SJSA1 (cell line): ENCODE data around the gene UBE2O. TPM values are rescaled to one million over a fixed set of nuclear protein-coding genes. Genes with fewer than 3 reads are reported as not detected.

Experiments
- DNase-seq, 2 experiments: peaks; one replicate each; pipeline ENCODE4 v3.0.0-alpha.2; 2015 to 2020; ENCODE audit warnings: low spot score in 2 of 2, low read depth in 1 of 2
- H3K27ac ChIP-seq: fragments of 250-450 bp; sonication (Bioruptor Pico); 2 replicates; pipeline ENCODE4 v1.5.1; 2020; ENCODE audit warnings: mild to moderate bottlenecking, moderate library complexity
- H3K27me3 ChIP-seq: fragments of 250-450 bp; sonication (Bioruptor Pico); replicated peaks from 2 replicates; pipeline ENCODE4 v1.5.1; 2020; ENCODE audit warnings: mild to moderate bottlenecking, moderate library complexity
- H3K36me3 ChIP-seq: fragments of 250-450 bp; sonication (Bioruptor Pico); 2 replicates; pipeline ENCODE4 v1.5.1; 2020; ENCODE audit warnings: mild to moderate bottlenecking
- H3K4me1 ChIP-seq: fragments of 250-450 bp; sonication (Bioruptor Pico); replicated peaks from 2 replicates; pipeline ENCODE4 v1.6.1; 2021; ENCODE audit warnings: mild to moderate bottlenecking
- H3K4me3 ChIP-seq: fragments of 250-450 bp; sonication (Bioruptor Pico); 2 replicates; pipeline ENCODE4 v1.5.1; 2020; ENCODE audit warnings: mild to moderate bottlenecking
- H3K9me3 ChIP-seq: fragments of 250-450 bp; sonication (Bioruptor Pico); replicated peaks from 2 replicates; pipeline ENCODE4 v1.5.1; 2020; ENCODE audit warnings: mild to moderate bottlenecking
- total RNA-seq: library from RNA; depleted of rRNA; stranded (reverse); fragments of >200 nt; shearing (Covaris generic); gene quantifications from 2 replicates; pipeline ENCODE4 v1.2.3, GENCODE V29; 2014

UBE2O gene
- total RNA-seq, 1 experiment from 2014 or later = 29.7 TPM

DNA sequence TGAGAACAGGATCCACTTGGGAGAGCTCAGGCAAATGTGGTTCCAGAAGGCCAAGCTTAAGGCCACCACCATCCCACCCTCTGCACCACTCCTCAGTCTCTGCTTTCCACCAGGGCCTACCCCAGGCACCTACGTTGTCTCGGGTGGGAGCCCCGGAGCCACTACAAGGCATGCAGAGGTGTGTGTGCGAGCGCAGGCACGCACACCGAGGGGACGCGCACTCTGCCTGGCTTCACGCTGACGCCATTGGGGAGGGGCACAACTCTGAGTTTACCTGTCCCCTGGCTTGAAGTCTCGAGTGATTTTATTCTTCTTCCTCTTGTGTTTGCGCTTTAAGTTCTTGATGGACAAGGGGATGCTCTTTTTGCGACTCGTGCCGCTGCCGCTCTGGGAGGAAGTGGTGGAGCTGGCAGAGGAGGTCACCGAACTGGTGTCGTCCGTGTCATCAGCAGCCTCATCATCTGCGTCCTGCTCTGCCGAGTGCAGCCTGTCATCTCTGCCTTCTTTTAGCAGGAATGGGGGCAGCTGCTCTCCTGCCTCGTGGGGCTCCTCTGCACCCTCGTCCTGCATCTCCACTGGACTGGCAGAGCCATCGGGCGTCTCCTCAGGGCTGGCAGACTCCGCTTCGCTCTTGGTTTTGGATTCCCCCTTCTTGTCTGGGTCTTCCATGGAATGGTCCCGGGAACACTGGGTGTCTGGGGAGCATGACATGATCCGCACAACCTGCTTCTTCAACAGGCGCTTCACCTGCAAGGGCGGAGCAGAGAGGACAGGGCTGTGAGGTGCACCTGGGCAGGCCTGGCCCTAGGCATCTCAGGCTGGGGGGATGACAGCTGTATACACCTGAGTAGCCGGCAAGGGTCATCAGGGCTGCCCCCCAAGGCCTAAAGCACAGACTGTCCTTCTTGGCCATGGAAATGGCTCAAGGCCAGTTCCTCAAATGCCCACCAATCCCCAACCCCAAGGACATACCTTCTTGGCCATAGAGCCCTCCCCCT lies 53.5 kb downstream of the UBE2O start:
- Histone ChIP-seq H3K27ac (no peak overlapping the region), H3K36me3 (peaks cover 94% of the 10 kb centered on the region), H3K4me3 (no peak overlapping the region), H3K27me3 (no peaks in the 10 kb centered on the region), H3K9me3 (no peaks in the 10 kb centered on the region), H3K4me1 (0 out of 2 replicates have a peak, but pooled peaks cover 3% of the 10 kb centered on the region)
- no peak for DNase-seq

DNA sequence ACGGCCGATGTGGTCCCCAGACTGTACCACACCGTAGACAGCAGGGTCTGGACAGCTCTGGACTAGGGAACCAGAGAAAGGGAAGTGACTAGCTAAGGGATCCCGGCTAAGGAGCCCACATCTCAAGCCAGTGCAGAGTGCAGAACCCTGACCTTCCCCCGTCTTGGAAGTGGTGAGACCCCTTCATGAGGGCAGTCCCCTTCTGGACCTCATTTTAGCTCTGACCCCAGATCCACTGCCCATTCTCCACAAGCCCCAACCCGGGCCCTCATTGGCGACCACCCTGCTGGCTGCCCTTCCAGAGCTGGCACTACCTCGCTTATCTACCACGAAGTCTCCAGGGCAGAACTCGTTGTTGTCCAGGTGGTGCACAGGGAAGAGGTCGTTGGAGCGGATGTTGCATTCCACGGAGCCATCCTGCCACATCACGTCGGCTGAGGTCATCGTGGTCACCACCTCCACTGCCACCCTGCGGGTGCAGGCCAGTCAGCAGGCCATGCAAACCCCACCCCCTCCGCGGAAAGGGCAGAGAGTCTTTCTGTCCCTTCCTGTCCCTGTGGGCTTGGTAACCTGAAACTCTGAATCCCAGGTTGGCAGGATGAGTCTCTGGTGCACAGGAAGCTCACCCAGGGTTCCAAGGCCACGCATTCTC lies 54.3 kb downstream of the UBE2O start:
- H3K27ac ChIP-seq = no peak overlapping the region
- DNase-seq = no peak
- H3K27me3 ChIP-seq = no peaks in the 10 kb centered on the region
- peaks cover 95% of the 10 kb centered on the region for H3K36me3 ChIP-seq
- 0 out of 2 replicates have a peak, but pooled peaks cover 3% of the 10 kb centered on the region for H3K4me1 ChIP-seq
- no peak overlapping the region for H3K4me3 ChIP-seq
- H3K9me3 ChIP-seq = no peaks in the 10 kb centered on the region

DNA sequence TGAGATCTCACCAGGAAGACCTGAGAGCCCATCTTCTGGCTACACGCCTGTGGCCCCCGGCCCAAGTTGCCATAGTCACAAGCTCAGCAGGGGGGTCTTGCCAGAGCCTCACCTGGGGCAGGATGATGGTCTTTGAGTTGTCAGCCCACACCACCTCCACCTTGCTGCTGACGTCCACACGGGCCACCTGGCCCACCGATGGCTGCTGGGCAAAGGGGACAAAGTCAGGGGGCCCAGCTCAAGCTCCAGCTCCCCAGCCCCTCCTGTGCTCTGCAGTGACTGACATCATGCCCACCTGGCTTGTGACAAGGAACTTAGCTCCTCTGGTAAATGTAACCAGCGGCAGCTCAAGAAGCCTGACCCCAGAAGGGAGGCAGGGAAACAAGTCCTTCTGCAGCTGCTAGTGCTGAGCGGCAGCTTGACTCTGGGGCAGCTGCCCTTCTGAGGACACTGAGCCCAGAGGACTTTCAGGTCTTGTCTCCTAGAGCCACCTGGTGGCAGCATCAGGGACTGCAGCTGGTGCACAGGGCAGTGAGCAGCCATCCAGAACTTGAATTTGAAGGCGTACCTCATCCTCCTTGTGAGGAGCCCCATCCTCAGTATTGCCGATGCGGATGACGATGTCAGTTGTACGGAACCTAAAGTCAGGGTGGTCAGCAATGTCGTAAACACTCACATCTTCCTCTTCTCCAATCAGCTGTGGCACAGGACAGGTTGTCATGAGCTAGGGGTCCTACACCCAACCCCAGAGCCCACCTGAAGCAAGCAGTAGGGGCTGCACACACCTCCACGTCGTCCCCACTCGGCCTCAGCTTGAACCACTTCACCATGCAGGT lies 55.0 kb downstream of the UBE2O start:
- Histone ChIP-seq H3K4me3 (no peak overlapping the region), H3K9me3 (no peaks in the 10 kb centered on the region), H3K36me3 (peaks cover 95% of the 10 kb centered on the region), H3K27me3 (no peaks in the 10 kb centered on the region), H3K4me1 (0 out of 2 replicates have a peak, but pooled peaks cover 3% of the 10 kb centered on the region), H3K27ac (no peak overlapping the region)
- peak; percentile 76 to 95 for DNase-seq

DNA sequence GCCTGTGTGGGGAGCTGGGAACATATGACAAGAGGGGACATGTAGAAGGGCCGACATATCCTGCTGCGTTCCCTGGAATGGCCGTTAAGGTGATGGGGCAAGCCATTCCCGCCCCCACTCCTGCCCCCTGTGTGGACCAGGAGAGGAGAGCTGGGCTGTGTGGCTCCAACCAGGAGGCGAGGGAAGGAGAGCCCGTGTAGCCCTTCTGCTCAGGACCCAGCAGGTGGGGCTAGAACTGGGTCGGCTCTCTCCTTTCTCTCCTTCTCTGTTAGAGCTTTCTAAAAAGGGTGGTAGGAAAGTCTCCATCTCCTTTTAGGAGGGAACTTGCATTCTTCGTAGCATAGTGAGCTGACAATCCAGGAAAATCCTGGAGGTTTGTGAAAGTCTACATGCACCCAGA lies 55.8 kb downstream of the UBE2O start:
- H3K36me3 ChIP-seq = peaks cover 91% of the 10 kb centered on the region
- H3K4me1 ChIP-seq = 0 out of 2 replicates have a peak, but pooled peaks cover 3% of the 10 kb centered on the region
- H3K4me3 ChIP-seq = no peak overlapping the region
- H3K27ac ChIP-seq = no peak overlapping the region
- no peak for DNase-seq
- no peaks in the 10 kb centered on the region for H3K27me3 ChIP-seq
- no peaks in the 10 kb centered on the region for H3K9me3 ChIP-seq

DNA sequence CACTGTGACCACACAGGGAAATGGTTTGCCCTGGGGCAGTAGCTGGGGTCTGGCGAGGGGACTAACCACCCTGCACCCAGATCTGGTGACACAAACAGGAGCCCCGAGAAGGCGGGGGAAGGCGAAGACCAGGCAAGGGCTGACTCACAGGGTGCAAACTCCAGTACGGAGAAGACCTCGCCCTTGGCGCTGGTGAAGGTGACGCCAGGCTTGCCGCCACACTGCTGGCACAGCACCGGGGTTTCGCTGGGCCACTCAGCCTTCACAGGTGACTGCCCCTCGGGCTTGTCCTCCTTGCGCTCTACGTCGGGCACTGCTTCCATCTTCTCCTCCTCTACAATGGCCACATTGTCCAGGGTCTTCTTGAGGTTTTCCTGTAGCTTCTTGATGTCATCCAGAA lies 57.0 kb downstream of the UBE2O start:
- Histone ChIP-seq H3K4me3 (no peak overlapping the region), H3K4me1 (peaks cover 7% of the 10 kb centered on the region; the same call in 1 of the 2 replicates), H3K36me3 (peaks cover 91% of the 10 kb centered on the region), H3K27me3 (no peaks in the 10 kb centered on the region), H3K9me3 (no peaks in the 10 kb centered on the region), H3K27ac (no peak overlapping the region)
- DNase-seq = no peak

DNA sequence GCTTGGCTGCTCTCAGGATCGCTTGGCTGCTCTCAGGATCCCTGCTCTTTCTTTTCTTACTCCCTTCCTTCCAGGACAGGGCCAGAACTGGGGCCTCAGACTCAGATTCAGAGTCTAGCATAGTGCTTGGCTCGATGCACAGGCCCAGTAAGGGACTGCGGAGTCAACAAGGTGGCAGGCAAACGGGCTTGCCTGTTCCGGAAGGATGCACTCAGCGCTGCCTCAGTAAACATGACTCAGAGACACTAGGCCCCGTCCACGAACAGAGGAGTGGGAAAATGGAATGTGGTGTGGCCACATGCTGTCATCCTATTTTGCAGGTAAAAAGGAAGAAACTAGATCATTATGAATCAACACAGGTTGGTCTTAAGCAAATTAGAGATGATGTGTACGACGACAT lies 58.8 kb downstream of the UBE2O start:
- DNase-seq = no peak
- Histone ChIP-seq H3K4me1 (peaks cover 22% of the 10 kb centered on the region), H3K27me3 (no peaks in the 10 kb centered on the region), H3K9me3 (no peaks in the 10 kb centered on the region), H3K4me3 (no peak overlapping the region), H3K36me3 (peaks cover 86% of the 10 kb centered on the region), H3K27ac (no peak overlapping the region)

DNA sequence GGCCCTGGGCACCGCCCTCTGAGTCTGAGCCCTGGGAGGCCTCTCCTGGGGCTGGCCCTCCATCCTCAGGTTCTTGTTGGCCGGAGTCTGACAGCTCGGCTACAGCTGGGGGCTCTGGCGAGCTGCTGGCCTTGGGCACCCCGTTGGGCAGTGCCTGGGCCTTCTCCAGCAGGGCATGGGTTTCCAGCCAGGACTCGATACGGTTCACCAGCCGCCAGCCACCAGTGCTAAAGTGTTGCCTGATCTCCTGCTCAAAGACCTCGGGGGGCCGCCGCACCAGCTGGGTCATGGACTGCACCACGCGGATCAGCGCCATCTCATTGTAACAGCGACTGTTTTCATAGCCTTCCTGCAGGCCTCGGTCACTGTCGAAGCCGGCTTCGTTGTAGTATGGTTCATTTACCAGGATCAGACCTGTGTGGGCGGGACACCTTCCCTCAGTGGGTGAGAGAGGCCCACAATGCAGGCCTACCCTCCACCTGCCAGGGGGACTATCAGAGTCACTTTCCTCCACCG lies 61.7 kb downstream of the UBE2O start:
- DNase-seq = no peak
- H3K27me3 ChIP-seq = no peaks in the 10 kb centered on the region
- no peak overlapping the region for H3K27ac ChIP-seq
- peaks cover 85% of the 10 kb centered on the region for H3K36me3 ChIP-seq
- H3K4me1 ChIP-seq = peaks cover 46% of the 10 kb centered on the region
- H3K9me3 ChIP-seq = no peaks in the 10 kb centered on the region
- H3K4me3 ChIP-seq = no peak overlapping the region

DNA sequence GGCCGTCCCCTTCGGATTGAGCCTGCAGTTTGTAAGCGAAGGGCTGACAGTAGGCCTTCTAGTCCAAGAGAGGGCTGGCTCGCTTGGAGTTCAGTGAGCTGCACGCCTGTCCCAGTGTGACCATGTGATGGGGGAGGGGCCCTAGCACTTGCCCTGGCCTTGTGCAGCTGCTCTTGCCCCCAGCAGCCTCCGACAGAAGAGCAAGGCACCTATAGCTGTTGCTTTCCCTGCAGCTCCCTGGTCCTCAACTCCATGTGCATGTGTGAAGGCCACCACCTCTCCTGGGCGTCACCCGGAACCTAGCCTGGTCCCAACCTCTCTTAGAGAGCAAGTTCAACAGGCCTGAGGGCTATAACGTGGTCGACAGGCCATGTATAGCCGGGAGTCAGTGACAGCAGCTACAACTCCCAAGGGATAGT lies 62.9 kb downstream of the UBE2O start:
- Histone ChIP-seq H3K27me3 (no peaks in the 10 kb centered on the region), H3K27ac (no peak overlapping the region)

DNA sequence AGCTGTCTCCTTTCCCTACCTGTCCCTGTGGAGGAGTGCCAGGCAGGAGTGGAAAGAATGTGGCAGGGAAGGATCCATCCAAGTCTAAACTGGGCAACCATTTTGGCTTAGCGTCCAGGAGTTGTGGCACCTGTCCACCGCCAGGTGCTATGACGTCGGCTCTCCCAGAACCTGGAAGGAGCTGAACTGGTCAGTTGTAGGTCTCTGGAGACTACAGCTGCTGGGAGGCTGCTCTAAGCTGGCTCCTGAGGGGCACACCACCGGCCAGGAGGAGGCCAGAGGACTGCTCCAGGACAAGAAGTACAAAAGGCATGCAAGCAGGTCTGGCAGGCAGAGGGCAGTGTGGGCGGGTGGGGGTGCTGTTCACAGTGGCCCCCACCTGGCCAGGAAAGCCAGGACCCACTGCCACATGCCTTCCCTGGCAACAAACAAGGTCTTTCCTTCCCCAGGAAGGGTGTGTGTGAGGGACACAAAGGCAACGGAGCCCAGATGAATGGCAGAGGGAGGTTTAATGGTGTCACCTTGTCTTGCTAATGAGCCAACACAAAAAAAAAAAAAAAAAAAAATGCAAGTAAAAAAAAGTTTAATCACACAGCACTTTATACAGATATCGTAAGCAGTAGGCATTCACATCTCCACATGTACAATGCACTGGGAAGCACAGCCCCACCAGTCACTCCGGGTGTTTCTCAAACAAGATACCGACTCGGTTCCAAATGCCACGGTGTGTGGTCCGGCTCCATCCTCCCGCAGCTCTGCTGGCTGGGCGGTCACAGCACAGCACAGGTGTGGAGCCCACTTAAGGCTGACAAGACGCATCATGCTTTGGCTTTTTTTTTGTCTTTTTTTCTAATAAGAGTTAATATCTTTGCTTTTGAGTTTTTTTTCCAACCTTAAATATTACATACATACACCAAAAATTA lies 63.7 kb downstream of the UBE2O start:
- peak in 1 of 2 experiments; percentile 46 for DNase-seq
- H3K36me3 ChIP-seq = peaks cover 87% of the 10 kb centered on the region
- H3K4me1 ChIP-seq = peaks cover 66% of the 10 kb centered on the region
- no peak overlapping the region for H3K4me3 ChIP-seq
- H3K27me3 ChIP-seq = no peaks in the 10 kb centered on the region
- no peak overlapping the region for H3K27ac ChIP-seq
- peaks cover 3% of the 10 kb centered on the region; the same call in 1 of the 2 replicates for H3K9me3 ChIP-seq

More for the DNA sequence above, 62.9 kb downstream of the UBE2O start:
- Histone ChIP-seq H3K9me3 (no peaks in the 10 kb centered on the region), H3K4me1 (peaks cover 58% of the 10 kb centered on the region), H3K36me3 (peaks cover 85% of the 10 kb centered on the region), H3K4me3 (no peak overlapping the region)
- no peak for DNase-seq

DNA sequence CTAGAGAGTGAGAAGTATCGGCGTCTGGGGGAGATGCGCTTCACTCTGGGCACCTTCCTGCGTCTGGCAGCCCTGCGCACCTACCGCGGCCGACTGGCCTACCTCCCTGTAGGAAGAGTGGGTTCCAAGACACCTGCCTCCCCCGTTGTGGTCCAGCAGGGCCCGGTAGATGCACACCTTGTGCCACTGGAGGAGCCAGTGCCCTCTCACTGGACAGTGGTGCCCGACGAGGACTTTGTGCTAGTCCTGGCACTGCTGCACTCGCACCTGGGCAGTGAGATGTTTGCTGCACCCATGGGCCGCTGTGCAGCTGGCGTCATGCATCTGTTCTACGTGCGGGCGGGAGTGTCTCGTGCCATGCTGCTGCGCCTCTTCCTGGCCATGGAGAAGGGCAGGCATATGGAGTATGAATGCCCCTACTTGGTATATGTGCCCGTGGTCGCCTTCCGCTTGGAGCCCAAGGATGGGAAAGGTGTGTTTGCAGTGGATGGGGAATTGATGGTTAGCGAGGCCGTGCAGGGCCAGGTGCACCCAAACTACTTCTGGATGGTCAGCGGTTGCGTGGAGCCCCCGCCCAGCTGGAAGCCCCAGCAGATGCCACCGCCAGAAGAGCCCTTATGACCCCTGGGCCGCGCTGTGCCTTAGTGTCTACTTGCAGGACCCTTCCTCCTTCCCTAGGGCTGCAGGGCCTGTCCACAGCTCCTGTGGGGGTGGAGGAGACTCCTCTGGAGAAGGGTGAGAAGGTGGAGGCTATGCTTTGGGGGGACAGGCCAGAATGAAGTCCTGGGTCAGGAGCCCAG lies 65.8 kb downstream of the UBE2O start:
- Histone ChIP-seq H3K4me1 (peaks cover 82% of the 10 kb centered on the region), H3K36me3 (peaks cover 80% of the 10 kb centered on the region), H3K27me3 (no peaks in the 10 kb centered on the region), H3K9me3 (peaks cover 3% of the 10 kb centered on the region; the same call in 1 of the 2 replicates), H3K27ac (no peak overlapping the region), H3K4me3 (peak overlapping the region; percentile 90; the same call in 1 of the 2 replicates)
- DNase-seq = no peak

DNA sequence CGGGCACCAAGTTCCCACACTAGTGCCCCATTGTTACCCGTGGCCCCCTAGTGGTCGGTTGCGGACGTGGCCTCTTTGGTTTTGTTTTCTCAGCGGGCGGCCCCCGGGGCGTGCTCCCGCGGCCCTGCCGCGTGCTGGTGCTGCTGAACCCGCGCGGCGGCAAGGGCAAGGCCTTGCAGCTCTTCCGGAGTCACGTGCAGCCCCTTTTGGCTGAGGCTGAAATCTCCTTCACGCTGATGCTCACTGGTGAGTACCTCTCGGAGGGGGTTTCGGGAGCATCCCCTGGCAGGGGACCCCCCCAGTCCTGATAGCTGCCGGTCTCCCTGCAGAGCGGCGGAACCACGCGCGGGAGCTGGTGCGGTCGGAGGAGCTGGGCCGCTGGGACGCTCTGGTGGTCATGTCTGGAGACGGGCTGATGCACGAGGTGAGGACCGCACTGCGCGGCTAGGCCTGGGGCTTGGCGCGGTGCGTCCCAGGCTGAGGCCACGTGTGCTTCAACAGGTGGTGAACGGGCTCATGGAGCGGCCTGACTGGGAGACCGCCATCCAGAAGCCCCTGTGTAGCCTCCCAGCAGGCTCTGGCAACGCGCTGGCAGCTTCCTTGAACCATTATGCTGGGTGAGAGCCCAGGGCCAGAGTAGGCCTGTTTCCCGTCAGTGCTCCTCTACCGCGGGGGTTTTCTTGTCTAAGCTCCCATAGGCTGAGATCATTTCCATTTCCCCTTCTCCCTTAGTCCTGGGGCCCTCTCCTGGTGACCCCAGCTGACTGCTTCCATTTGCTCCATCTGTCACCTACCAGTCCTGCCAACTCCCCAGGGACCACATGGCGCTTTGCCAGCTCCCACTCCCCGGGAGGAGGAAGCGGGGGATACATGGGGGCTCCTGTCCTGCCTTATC lies 66.8 kb downstream of the UBE2O start:
- H3K27ac ChIP-seq = peak overlapping the region; percentile 93
- peak; percentile 91 to 95 for DNase-seq

More for the DNA sequence above, 66.8 kb downstream of the UBE2O start:
- Histone ChIP-seq H3K9me3 (peaks cover 3% of the 10 kb centered on the region; the same call in 1 of the 2 replicates), H3K4me1 (peaks cover 87% of the 10 kb centered on the region), H3K4me3 (peak overlapping the region; percentile 90), H3K36me3 (peaks cover 73% of the 10 kb centered on the region), H3K27me3 (no peaks in the 10 kb centered on the region)
